OCI-LY3 (cell line): ENCODE results near the gene ASB8.

Source experiments
- CTCF ChIP-seq: fragments of 200-600, 300-600 bp; sonication (generic); IDR thresholded peaks from 2 replicates; pipeline ENCODE4 v1.5.1; 2014; ENCODE audit warnings: antibody characterized with exemption, low read length, low read depth
- EZH2phosphoT487 ChIP-seq: fragments of 200-600 bp; shearing (Covaris generic); IDR thresholded peaks from 2 replicates; pipeline ENCODE4 v1.6.1; 2018; ENCODE audit warnings: antibody characterized with exemption, mixed run types, low read depth

GRCh38 chr12:48182631-48183030 is 25.3 kb upstream of the ASB8 start:
- TF ChIP-seq CTCF (no peak), EZH2phosphoT487 (no peak)
